IMR-90 (cell line): ENCODE data around the gene CACNA1I. TPM values are rescaled to one million over a fixed set of nuclear protein-coding genes. Genes with fewer than 3 reads are reported as not detected.

Experiments
- ATAC-seq: fragments of 200-7000 bp; cut with Tn5 transposase; 2 replicates; pipeline ENCODE4 v1.9.1; 2020; ENCODE audit warnings: low read depth, mild to moderate bottlenecking, moderate library complexity
- BruUV-seq: library from RNA; stranded (reverse); fragments of 400-500 nt; replicated peaks from 2 replicates; lab custom pipeline; 2021; lab: Mats Ljungman, UMichigan
- CTCF ChIA-PET: fragments of 300-600 bp; formaldehyde crosslinking; extraction: SDS; loops from one replicate; lab custom pipeline; 2021; ENCODE audit warnings: antibody characterized with exemption; lab: Yijun Ruan, JAX
- POLR2A ChIA-PET: fragments of 300-600 bp; sonication (Branson Sonifier 250); formaldehyde crosslinking; loops from one replicate; lab custom pipeline; 2022; ENCODE audit warnings: antibody characterized with exemption; ENCODE audit not compliant: unreplicated experiment; lab: Charles Lee
- DNase-seq: peaks from one replicate; pipeline ENCODE4 v3.0.0; 2013
- H2AFZ ChIP-seq: replicated peaks from 2 replicates; pipeline ENCODE3; 2013; ENCODE audit warnings: low read length, mild to moderate bottlenecking; ENCODE audit not compliant: poor library complexity
- H2AK5ac ChIP-seq: 2 replicates; pipeline ENCODE4 v1.6.1; 2013; ENCODE audit warnings: low read depth, low read length, inconsistent platforms
- H2AK9ac ChIP-seq: replicated peaks from 2 replicates; pipeline ENCODE3; 2013; ENCODE audit warnings: mild to moderate bottlenecking, low read depth, low read length, moderate library complexity; ENCODE audit not compliant: poor library complexity
- H2BK120ac ChIP-seq: 2 replicates; pipeline ENCODE4 v1.6.1; 2013; ENCODE audit warnings: low read depth, low read length, inconsistent platforms
- H2BK15ac ChIP-seq: 3 replicates; pipeline ENCODE4 v1.6.1; 2013; ENCODE audit warnings: low read depth, low read length, inconsistent platforms
- H2BK20ac ChIP-seq: 2 replicates; pipeline ENCODE4 v1.6.1; 2013; ENCODE audit warnings: low read depth, mild to moderate bottlenecking, inconsistent platforms, low read length, moderate library complexity
- H2BK5ac ChIP-seq: 2 replicates; pipeline ENCODE4 v1.6.1; 2013; ENCODE audit warnings: mild to moderate bottlenecking, low read depth, low read length, inconsistent platforms; ENCODE audit not compliant: poor library complexity, severe bottlenecking
- H3K14ac ChIP-seq: replicated peaks from 2 replicates; pipeline ENCODE4 v1.6.1; 2013; ENCODE audit warnings: low read depth, low read length, inconsistent platforms
- H3K18ac ChIP-seq: 2 replicates; pipeline ENCODE4 v1.6.1; 2013; ENCODE audit warnings: low read depth, low read length, control low read depth
- H3K23ac ChIP-seq: 2 replicates; pipeline ENCODE4 v1.6.1; 2013; ENCODE audit warnings: low read depth, low read length, inconsistent platforms
- H3K27ac ChIP-seq: 2 replicates; pipeline ENCODE4 v1.5.1; 2013; ENCODE audit warnings: mild to moderate bottlenecking, control low read depth, low read length; ENCODE audit not compliant: insufficient read depth
- H3K27me3 ChIP-seq: 2 replicates; pipeline ENCODE4 v1.6.1; 2013; ENCODE audit warnings: low read length; ENCODE audit not compliant: control insufficient read depth, insufficient read depth
- H3K36me3 ChIP-seq: 2 replicates; pipeline ENCODE4 v1.6.1; 2013; ENCODE audit warnings: low read length, mixed read lengths; ENCODE audit not compliant: control insufficient read depth, insufficient read depth
- H3K4ac ChIP-seq: 2 replicates; pipeline ENCODE4 v1.6.1; 2013; ENCODE audit warnings: low read depth, low read length, inconsistent platforms
- H3K4me1 ChIP-seq: 2 replicates; pipeline ENCODE4 v1.6.1; 2013; ENCODE audit warnings: low read length, mixed read lengths; ENCODE audit not compliant: control insufficient read depth, insufficient read depth
- H3K4me2 ChIP-seq: 2 replicates; pipeline ENCODE4 v1.6.1; 2013; ENCODE audit warnings: low read depth, mild to moderate bottlenecking, control low read depth, low read length, moderate library complexity
- H3K4me3 ChIP-seq: 2 replicates; pipeline ENCODE4 v1.5.1; 2013; ENCODE audit warnings: low read depth, mild to moderate bottlenecking, control low read depth, low read length, moderate library complexity; ENCODE audit not compliant: insufficient read depth
- H3K56ac ChIP-seq: 2 replicates; pipeline ENCODE4 v1.6.1; 2013; ENCODE audit warnings: low read length, inconsistent platforms; ENCODE audit not compliant: insufficient read depth; ENCODE audit errors: extremely low read depth
- H3K79me1 ChIP-seq, 2 experiments: 2 replicates each; pipeline ENCODE4 v1.6.1; 2013; ENCODE audit warnings: low read length in 2 of 2, inconsistent platforms in 1 of 2, low read depth in 1 of 2
- H3K9ac ChIP-seq: 2 replicates; pipeline ENCODE4 v1.6.1; 2013; ENCODE audit warnings: low read depth, low read length, control low read depth
- H3K9me1 ChIP-seq: 2 replicates; pipeline ENCODE4 v1.6.1; 2013; ENCODE audit warnings: low read length, inconsistent platforms; ENCODE audit not compliant: insufficient read depth
- H3K9me3 ChIP-seq: 2 replicates; pipeline ENCODE4 v1.6.1; 2013; ENCODE audit warnings: low read length; ENCODE audit not compliant: control insufficient read depth, insufficient read depth
- H4K20me1 ChIP-seq: 2 replicates; pipeline ENCODE4 v1.6.1; 2013; ENCODE audit warnings: low read length, inconsistent platforms; ENCODE audit not compliant: insufficient read depth
- H4K5ac ChIP-seq: 2 replicates; pipeline ENCODE4 v1.6.1; 2013; ENCODE audit warnings: mild to moderate bottlenecking, low read depth, low read length, control low read depth
- H4K8ac ChIP-seq, 2 experiments: 2 replicates each; pipeline ENCODE4 v1.6.1; 2013; ENCODE audit warnings: low read depth in 2 of 2, low read length in 2 of 2, control low read depth in 1 of 2, inconsistent platforms in 1 of 2
- H4K91ac ChIP-seq: 2 replicates; pipeline ENCODE4 v1.6.1; 2013; ENCODE audit warnings: low read depth, low read length, inconsistent platforms; ENCODE audit not compliant: insufficient read depth
- BHLHE40 ChIP-seq: fragments of 150-350 bp; IDR thresholded peaks from 2 replicates; pipeline ENCODE4 v1.6.1; 2016; ENCODE audit warnings: mild to moderate bottlenecking, low read depth, low read length
- CEBPB ChIP-seq: IDR thresholded peaks from 2 replicates; pipeline ENCODE4 v1.6.1; 2012; ENCODE audit warnings: low read depth, low read length, improper control_type of control experiment
- CHD1 ChIP-seq: IDR thresholded peaks from 2 replicates; pipeline ENCODE4 v1.6.1; 2012; ENCODE audit warnings: low read depth, low read length, improper control_type of control experiment
- MAFK ChIP-seq: IDR thresholded peaks from 2 replicates; pipeline ENCODE4 v1.6.1; 2012; ENCODE audit warnings: low read depth, low read length, improper control_type of control experiment
- MXI1 ChIP-seq: IDR thresholded peaks from 2 replicates; pipeline ENCODE4 v1.6.1; 2012; ENCODE audit warnings: low read depth, mild to moderate bottlenecking, low read length, moderate library complexity, borderline replicate concordance
- NFE2L2 ChIP-seq: fragments of 150-350 bp; IDR thresholded peaks from 2 replicates; pipeline ENCODE4 v1.6.1; 2016; ENCODE audit warnings: low read depth, mild to moderate bottlenecking, low read length
- RAD21 ChIP-seq: IDR thresholded peaks from 2 replicates; pipeline ENCODE4 v1.6.1; 2012; ENCODE audit warnings: low read length, improper control_type of control experiment
- RCOR1 ChIP-seq: IDR thresholded peaks from 2 replicates; pipeline ENCODE4 v1.6.1; 2012; ENCODE audit warnings: mild to moderate bottlenecking, low read length, improper control_type of control experiment; ENCODE audit not compliant: insufficient replicate concordance
- WGBS, 2 experiments: methylation state at CpG; one replicate each; pipeline versions ENCODE4 v1.1.5 to v1.1.7; 2013; ENCODE audit warnings: missing lambda C conversion rate in 2 of 2; ENCODE audit not compliant: insufficient read length in 1 of 2; ENCODE audit errors: extremely low coverage in 2 of 2; 5-methylcytosine and 5-hydroxymethylcytosine counted together
- dilution Hi-C: fragments of 300-500 bp; cut with HindIII; formaldehyde crosslinking; loops from one replicate; pipeline ENCODE4 v1.14.3; 2018; ENCODE audit warnings: low sequenced_read_pairs; ENCODE audit not compliant: unreplicated experiment
- in situ Hi-C: fragments of 300-500 bp; cut with MboI; formaldehyde crosslinking; loops from 3 replicates; pipeline ENCODE4 v1.14.3; 2019; ENCODE audit warnings: low sequenced_read_pairs, inconsistent platforms, mixed read lengths
- intact Hi-C: fragments of 100-400 bp; cut with micrococcal nuclease; formaldehyde crosslinking; loops from 2 replicates; pipeline ENCODE4 v1.10.0; 2022
- polyA plus RNA-seq, 3 experiments: library from polyadenylated mRNA; depleted of rRNA; stranded (reverse); fragments of >200 nt; gene quantifications; 2 replicates each; pipeline ENCODE4 v1.2.3, GENCODE V29; 2012; ENCODE audit warnings: low replicate concordance in 1 of 3
- total RNA-seq: library from RNA; depleted of rRNA; stranded (reverse); fragments of >200 nt; gene quantifications from 2 replicates; pipeline ENCODE4 v1.2.3, GENCODE V29; 2012
- TF ChIP-seq, protein P1 (sequence below): fragments of 150-350 bp; IDR thresholded peaks from 2 replicates; pipeline ENCODE4 v1.6.1; 2016; ENCODE audit warnings: low read depth, mild to moderate bottlenecking, low read length, moderate library complexity, borderline replicate concordance
- TF ChIP-seq, protein P2 (sequence below): conservative IDR thresholded peaks from 2 replicates; pipeline ENCODE4 v1.5.1; 2012; ENCODE audit warnings: mild to moderate bottlenecking, low read depth, low read length, improper control_type of control experiment
- TF ChIP-seq, protein P3 (sequence below): fragments of 150-350 bp; IDR thresholded peaks from 2 replicates; pipeline ENCODE4 v1.6.1; 2017; ENCODE audit warnings: mild to moderate bottlenecking, antibody characterized with exemption, low read length, low read depth

The CACNA1I gene
- total and polyA plus RNA-seq, 2 of the 4 experiments (the other 2 are of a cell fraction), result under 0.01 to 0.02 TPM

DNA sequence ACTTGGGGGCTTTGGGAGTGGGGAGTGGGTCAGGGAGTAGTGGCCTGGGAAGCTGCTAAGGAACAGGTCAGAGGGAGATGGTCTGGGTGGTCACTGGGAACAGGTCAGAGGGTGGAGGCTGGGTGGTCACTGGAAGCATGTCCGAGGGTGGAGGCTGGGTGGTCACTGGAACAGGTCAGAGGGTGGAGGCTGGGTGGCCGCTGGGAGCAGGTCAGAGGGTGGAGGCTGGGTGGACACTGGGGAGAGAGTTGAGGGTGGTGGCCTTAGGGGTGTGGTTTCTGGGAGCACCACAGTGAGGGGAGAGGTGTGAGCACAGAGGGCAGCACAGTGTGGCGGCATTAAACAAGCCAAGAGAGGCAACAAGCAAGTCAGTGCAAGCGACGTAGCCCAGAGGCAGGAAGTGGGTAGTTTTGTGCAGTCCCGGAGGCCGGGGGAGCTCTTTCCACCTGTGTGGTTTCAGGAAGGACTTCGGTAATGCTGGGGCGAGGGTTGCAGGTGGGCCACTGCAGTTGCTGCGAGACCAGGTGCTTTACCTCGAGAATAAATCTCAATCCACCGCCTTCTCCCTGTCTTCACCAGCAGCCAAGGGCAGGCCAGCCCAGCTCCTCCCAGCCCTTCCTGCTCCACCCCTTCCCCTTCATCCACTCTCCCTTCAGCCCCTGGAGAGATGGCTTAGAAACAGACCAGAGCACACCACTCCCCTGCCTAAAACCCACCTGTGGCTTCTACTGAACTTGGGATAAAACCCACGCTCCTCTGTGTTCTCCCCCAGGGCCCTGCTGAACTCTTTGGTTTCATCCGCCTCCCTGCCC, 3.2 kb upstream of the CACNA1I start (continued):
- no peak for TF ChIP-seq CEBPB

DNA sequence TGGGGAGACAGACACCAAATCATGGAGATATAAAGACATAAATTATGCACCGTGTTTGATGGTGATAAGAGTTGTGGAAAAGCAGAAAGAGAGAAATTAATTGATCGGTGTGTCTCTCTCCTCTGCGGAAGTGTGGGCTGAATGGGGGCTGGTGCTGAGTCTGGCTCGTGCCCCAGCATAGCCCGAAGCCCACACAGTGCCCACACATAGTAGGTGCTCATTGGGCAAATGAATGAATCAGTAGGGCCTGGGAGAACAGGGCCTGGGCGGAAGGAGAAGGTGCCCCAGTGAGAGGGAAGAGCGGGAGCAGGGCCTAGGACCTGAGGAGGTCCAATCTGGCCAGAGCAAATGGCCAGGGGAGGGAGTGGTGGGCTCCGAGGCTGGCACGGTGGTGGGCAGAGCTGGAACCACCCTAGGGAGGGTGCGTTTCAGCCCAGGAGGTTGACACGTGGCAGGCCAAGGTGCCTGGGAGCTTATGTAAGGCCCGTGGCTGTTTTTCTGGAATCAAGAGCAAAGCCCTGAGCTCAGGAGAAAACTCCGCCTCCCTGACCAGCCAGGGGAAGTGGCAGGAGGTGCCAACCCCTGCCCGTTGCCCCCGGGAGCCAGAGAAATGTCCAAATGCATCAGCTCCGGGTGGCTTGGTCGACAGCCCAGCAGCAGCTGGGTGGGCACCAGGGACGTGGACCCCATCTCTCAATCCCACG, 2.1 kb upstream of the CACNA1I start:
- Histone ChIP-seq H3K4ac (no peak overlapping the region), H2BK5ac (no peak overlapping the region), H3K23ac (no peak overlapping the region), H3K4me1 (no peaks in the 10 kb centered on the region), H2AK5ac (no peak overlapping the region), H3K27me3 (peaks cover 6% of the 10 kb centered on the region), H2BK15ac (no peak overlapping the region), H2BK20ac (no peak overlapping the region), H3K14ac (no peak overlapping the region), H3K9ac (no peak overlapping the region), H2AK9ac (no peak overlapping the region), H2AFZ (no peak overlapping the region), H3K9me3 (peaks cover 3% of the 10 kb centered on the region; the same call in 1 of the 2 replicates), H3K18ac (no peak overlapping the region), H3K4me2 (no peak overlapping the region), H4K5ac (no peak overlapping the region), H3K36me3 (no peaks in the 10 kb centered on the region), H3K27ac (no peak overlapping the region), H3K4me3 (no peak overlapping the region), H2BK120ac (no peak overlapping the region), H3K9me1 (peaks cover 6% of the 10 kb centered on the region), H3K79me1 (no peaks in the 10 kb centered on the region), H4K20me1 (no peaks in the 10 kb centered on the region), H4K8ac (no peak overlapping the region), H4K91ac (no peak overlapping the region), H3K56ac (no peak overlapping the region)
- intact Hi-C loops, result no loop called here
- DNase-seq (no peak), ATAC-seq (no peak)
- ChIA-PET POLR2A (no interaction called here), CTCF (no interaction called here)
- no TSS peak for BruUV-seq
- WGBS, 2 experiments, result 71% methylated on average over 5 of the region's 19 CpGs; no CpG with 5 or more reads in 1 of the 2 experiments
- dilution Hi-C loops, result no loop called here
- in situ Hi-C loops, result no loop called here
- TF ChIP-seq RCOR1 (no peak), NFE2L2 (no peak), CHD1 (no peak), MXI1 (no peak), MAFK (no peak), RAD21 (no peak), BHLHE40 (no peak)
- TF ChIP-seq, protein P1, sequence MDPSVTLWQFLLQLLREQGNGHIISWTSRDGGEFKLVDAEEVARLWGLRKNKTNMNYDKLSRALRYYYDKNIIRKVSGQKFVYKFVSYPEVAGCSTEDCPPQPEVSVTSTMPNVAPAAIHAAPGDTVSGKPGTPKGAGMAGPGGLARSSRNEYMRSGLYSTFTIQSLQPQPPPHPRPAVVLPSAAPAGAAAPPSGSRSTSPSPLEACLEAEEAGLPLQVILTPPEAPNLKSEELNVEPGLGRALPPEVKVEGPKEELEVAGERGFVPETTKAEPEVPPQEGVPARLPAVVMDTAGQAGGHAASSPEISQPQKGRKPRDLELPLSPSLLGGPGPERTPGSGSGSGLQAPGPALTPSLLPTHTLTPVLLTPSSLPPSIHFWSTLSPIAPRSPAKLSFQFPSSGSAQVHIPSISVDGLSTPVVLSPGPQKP, result no peak
- TF ChIP-seq, protein P2, sequence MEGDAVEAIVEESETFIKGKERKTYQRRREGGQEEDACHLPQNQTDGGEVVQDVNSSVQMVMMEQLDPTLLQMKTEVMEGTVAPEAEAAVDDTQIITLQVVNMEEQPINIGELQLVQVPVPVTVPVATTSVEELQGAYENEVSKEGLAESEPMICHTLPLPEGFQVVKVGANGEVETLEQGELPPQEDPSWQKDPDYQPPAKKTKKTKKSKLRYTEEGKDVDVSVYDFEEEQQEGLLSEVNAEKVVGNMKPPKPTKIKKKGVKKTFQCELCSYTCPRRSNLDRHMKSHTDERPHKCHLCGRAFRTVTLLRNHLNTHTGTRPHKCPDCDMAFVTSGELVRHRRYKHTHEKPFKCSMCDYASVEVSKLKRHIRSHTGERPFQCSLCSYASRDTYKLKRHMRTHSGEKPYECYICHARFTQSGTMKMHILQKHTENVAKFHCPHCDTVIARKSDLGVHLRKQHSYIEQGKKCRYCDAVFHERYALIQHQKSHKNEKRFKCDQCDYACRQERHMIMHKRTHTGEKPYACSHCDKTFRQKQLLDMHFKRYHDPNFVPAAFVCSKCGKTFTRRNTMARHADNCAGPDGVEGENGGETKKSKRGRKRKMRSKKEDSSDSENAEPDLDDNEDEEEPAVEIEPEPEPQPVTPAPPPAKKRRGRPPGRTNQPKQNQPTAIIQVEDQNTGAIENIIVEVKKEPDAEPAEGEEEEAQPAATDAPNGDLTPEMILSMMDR, result no peak
- TF ChIP-seq, protein P3, sequence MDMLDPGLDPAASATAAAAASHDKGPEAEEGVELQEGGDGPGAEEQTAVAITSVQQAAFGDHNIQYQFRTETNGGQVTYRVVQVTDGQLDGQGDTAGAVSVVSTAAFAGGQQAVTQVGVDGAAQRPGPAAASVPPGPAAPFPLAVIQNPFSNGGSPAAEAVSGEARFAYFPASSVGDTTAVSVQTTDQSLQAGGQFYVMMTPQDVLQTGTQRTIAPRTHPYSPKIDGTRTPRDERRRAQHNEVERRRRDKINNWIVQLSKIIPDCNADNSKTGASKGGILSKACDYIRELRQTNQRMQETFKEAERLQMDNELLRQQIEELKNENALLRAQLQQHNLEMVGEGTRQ, result no peak
